ENCODE results near the gene LPP. TPM values are rescaled to one million over a fixed set of nuclear protein-coding genes. Genes with fewer than 3 reads are reported as not detected.

Gene LPP
- total RNA-seq, 2 donors from 2014 or later: 46.6 to 92.4 TPM

DNA sequence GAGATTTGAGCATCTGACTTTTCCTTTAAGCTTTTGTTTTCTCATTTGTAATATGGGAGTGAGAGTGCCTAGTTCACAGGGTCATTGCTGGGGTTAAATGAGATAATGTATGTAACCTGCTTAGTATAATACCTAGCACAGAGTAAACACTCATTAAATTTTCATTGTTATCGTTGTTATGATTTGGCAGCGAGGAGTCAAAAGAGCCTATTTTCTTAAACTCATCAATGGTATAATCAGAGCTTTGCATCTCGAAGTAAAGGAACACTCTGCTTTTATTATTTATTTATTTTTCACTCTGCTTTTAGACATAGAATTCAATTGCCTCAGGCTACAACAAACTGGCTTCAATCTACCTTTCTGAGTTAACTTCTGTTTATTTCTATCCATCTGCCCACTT is 52.8 kb downstream of the LPP start:
- no peaks in the 10 kb centered on the region for H3K9me3 Mint-ChIP-seq
- H3K27ac Mint-ChIP-seq: no peak overlapping the region
- no peak for ATAC-seq (replicated peaks)
- peaks cover 13% of the 10 kb centered on the region for H3K36me3 Mint-ChIP-seq (ENCODE audit: low read depth)
- no peak overlapping the region for H3K4me3 Mint-ChIP-seq
- peaks cover 18% of the 10 kb centered on the region for H3K4me1 Mint-ChIP-seq
- no peaks in the 10 kb centered on the region for H3K27me3 Mint-ChIP-seq

DNA sequence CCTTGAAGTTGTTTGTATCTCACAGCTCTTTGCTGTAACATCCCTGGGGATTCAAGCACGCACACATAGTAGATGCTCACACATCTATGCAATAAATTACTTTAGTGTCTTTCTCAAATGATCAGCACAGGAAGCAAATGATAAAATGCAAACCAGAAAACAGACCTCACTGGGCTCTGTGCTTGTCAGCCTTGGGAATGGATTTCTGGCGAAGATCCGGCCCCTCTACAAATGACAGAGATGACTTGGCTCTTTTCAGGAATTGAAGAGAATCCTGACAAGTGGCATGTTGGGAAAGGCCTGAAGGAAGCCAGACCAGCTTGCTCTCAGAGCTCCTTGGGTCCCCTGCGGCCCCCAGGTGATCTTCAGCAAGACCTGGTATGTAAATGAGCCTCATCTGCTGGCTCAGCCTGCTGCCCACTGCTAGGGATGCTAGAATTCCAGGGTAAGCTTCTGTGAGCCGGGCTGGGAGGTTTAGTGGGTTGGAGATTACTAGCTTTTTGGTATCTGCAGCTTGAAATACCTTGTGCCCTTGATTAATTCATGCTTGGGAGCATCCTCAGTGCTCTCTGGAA is 54.1 kb downstream of the LPP start:
- no peak for ATAC-seq (replicated peaks)
- Mint-ChIP-seq H3K9me3 (no peaks in the 10 kb centered on the region), H3K27me3 (no peaks in the 10 kb centered on the region), H3K4me1 (peaks cover 10% of the 10 kb centered on the region), H3K4me3 (no peak overlapping the region), H3K36me3 (ENCODE audit: low read depth) (peaks cover 13% of the 10 kb centered on the region), H3K27ac (no peak overlapping the region)

DNA sequence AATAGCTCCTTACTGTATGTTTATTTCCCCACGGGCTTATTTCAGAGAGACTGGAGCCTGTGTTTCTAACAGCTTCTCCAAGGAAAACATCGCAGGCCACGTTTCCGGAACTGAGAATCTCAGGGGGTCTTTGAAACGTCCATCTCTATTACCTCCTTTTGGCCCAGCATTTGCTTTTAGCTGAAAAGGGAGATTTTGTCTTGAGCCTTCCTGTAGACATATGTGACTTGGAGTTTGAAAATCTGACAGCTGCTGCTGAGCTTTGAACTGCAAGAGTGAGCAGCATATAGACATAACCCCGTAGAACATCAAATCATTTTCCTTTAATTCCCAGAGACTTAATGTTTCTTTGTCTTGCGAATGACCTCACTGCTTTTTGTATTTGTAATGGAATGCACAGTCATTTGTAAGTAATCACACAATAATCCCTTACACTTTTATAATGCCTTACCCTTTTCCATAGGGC is 54.6 kb downstream of the LPP start:
- no peak overlapping the region for H3K4me3 Mint-ChIP-seq
- no peaks in the 10 kb centered on the region for H3K27me3 Mint-ChIP-seq
- ATAC-seq (replicated peaks): no peak
- H3K9me3 Mint-ChIP-seq: no peaks in the 10 kb centered on the region
- peaks cover 13% of the 10 kb centered on the region for H3K36me3 Mint-ChIP-seq (ENCODE audit: low read depth)
- H3K27ac Mint-ChIP-seq: no peak overlapping the region
- peaks cover 11% of the 10 kb centered on the region for H3K4me1 Mint-ChIP-seq

DNA sequence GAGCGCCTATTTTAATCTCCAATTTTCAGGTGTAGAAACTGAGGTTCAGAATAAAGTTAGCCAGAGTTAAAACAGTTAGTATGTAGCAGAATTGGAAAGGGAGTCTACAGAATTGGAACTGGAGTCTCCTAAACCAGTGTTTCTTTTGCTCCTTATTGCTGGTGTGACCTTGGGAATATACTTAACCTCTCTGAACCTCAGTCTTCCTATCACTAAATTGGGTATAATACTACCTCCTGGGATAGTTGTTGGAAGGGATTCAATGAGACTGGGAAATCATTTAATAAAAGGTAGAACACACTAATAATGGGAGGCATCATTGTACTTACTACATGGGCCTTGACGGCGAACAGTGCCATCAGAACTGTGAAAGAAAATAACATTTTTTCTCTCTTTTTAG is 55.1 kb downstream of the LPP start:
- peaks cover 13% of the 10 kb centered on the region for H3K36me3 Mint-ChIP-seq (ENCODE audit: low read depth)
- ATAC-seq (replicated peaks): no peak
- H3K27me3 Mint-ChIP-seq: no peaks in the 10 kb centered on the region
- H3K27ac Mint-ChIP-seq: no peak overlapping the region
- no peaks in the 10 kb centered on the region for H3K9me3 Mint-ChIP-seq
- peaks cover 11% of the 10 kb centered on the region for H3K4me1 Mint-ChIP-seq
- no peak overlapping the region for H3K4me3 Mint-ChIP-seq

DNA sequence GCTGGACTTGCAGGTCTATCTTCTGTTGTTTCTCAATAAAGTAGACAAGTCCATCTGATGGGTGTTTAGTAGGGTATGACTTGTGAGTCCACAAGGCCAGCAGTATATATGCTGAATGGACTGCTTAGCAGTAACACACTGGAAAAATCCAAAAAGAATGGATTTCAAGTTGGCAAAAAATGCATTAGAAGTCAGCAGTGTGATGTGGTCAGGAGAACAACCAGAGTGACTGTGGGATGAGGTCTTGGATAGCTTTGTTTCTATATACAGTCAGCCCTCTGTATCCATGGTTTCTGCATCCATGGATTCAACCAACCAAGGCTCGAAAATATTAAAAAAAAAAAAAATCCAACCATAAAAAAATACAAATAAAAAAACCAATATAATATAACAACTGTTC is 55.8 kb downstream of the LPP start:
- Mint-ChIP-seq H3K27ac (no peak overlapping the region), H3K4me1 (peaks cover 9% of the 10 kb centered on the region), H3K4me3 (no peak overlapping the region), H3K27me3 (no peaks in the 10 kb centered on the region), H3K9me3 (no peaks in the 10 kb centered on the region), H3K36me3 (ENCODE audit: low read depth) (peaks cover 13% of the 10 kb centered on the region)
- no peak for ATAC-seq (replicated peaks)

DNA sequence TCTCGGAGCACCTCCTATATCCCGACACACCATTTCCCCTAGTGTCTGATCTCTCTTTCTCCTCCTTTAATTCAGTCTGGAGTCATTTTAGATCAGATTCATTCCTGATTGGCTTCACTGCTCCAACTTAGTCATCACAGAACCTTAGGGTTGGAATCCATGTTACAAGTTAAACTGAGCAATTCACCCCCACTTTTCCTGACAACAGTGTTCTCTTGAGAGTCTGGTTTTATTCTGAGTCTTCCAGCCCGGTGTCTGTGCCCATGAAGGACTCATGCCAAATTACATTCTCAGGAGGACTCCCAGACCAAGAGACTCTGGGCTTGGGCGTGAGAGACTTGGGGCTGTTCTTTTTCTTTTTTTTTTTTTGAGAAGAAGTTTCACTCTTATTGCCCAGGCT is 57.5 kb downstream of the LPP start:
- Mint-ChIP-seq H3K27ac (no peak overlapping the region), H3K4me1 (peaks cover 5% of the 10 kb centered on the region), H3K9me3 (no peaks in the 10 kb centered on the region), H3K36me3 (ENCODE audit: low read depth) (peaks cover 13% of the 10 kb centered on the region), H3K27me3 (no peaks in the 10 kb centered on the region), H3K4me3 (no peak overlapping the region)
- ATAC-seq (replicated peaks): no peak

DNA sequence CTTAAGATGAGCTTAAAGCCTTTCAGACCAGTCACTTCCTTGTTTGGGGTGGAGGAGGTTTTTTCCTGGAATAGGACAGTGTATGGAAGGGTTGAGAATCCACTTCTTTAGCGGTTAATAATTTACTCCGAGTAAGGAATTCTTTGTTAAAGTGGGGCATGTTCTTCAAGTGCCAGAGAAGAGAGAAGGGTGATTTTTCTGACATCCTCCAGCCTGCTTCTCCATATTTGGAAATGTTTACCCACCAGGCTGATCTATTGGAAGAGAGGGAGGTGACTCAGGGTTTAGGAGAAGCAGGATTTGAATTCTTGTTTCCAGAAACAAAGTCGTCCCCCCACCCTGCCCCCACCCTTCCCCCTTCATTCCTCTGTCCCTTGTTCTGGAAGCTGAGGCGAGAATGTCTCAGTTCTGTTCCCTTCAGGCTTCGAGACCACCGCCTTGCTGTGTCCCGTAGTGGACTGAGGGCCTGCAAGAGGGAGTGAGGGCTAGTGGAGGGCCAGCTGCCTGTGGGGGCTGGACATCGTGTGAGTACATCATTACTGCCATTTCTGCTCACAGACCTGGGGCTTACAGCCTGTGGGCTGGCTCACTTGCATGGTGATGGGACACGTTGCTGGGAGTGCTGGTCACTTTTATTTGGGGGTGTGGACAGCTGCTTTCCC is 58.5 kb downstream of the LPP start:
- Mint-ChIP-seq H3K4me1 (peaks cover 11% of the 10 kb centered on the region), H3K4me3 (no peak overlapping the region), H3K9me3 (no peaks in the 10 kb centered on the region), H3K36me3 (ENCODE audit: low read depth) (peaks cover 13% of the 10 kb centered on the region), H3K27me3 (no peaks in the 10 kb centered on the region), H3K27ac (no peak overlapping the region)
- no peak for ATAC-seq (replicated peaks)

DNA sequence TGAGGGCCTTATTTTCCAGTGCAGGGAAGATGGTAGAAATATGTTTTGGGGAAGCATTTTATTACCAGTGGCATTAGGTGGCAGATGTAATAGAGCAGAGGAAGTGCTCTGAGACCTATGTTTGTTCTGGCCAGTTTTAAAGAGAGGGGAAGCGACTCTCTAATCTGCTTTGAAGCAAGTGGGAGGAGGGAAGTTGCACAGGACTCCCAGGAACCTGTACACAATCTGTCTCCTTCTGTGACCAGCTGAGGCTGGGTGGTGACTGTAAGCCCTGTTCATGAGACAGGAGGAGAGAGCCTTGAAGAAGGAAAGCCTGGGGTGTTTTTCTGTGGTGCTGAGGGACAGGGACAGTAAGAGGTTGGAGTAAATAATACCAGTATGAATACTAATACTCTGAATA is 60.5 kb downstream of the LPP start:
- peaks cover 6% of the 10 kb centered on the region for H3K36me3 Mint-ChIP-seq (ENCODE audit: low read depth)

DNA sequence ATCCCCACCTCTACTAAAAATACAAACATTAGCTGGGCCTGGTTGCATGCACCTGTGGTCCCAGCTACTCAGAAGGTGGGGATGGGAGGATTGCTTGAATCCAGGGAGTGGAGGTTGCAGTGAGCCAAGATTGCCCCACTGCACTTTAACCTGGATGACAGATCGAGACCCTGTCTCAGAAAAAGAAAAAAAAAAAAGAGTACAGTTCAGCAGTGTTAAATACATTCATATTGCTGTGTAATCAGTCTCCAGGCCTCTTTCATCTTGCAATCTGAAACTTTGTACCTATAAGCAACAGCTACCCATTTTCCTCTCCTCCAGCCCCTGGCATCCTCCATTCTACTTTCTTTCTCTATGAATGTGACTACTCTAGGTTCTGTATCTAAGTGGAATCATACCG is 61.2 kb downstream of the LPP start:
- H3K27me3 Mint-ChIP-seq: no peaks in the 10 kb centered on the region
- no peak overlapping the region for H3K4me3 Mint-ChIP-seq

More for the DNA sequence above, 60.5 kb downstream of the LPP start:
- Mint-ChIP-seq H3K27ac (no peak overlapping the region), H3K9me3 (no peaks in the 10 kb centered on the region), H3K4me1 (peaks cover 11% of the 10 kb centered on the region), H3K27me3 (no peaks in the 10 kb centered on the region), H3K4me3 (no peak overlapping the region)
- ATAC-seq (replicated peaks): no peak

DNA sequence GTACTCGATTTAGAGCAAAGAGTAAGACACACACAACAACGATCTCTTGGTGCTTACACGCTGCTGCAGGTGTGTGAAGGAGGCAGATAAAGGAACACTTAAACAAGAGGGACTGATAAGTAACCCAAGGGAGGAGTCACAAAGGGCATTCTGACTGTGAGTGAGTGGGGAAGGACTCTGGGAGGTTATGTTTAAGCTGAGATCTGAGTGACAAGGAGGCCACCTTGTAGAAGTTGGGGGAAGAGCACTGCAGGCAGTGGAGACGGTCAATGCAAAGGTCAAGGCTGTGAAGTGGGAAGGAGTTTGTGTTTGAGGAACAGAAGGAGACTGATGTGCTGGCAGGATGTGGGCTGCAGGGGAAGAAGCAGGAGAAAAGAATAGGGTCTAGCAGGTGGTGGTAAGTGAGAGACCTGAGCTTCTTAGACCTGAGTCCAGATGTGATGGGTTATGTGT is 63.1 kb downstream of the LPP start:
- Mint-ChIP-seq H3K9me3 (no peaks in the 10 kb centered on the region), H3K27me3 (no peaks in the 10 kb centered on the region), H3K27ac (peak overlapping the region; percentile 3), H3K36me3 (ENCODE audit: low read depth) (no peaks in the 10 kb centered on the region), H3K4me3 (no peak overlapping the region), H3K4me1 (peaks cover 16% of the 10 kb centered on the region)
- peak; percentile 21 for ATAC-seq (replicated peaks)

More for the DNA sequence above, 61.2 kb downstream of the LPP start:
- ATAC-seq (replicated peaks): no peak
- Mint-ChIP-seq H3K36me3 (ENCODE audit: low read depth) (peaks cover 4% of the 10 kb centered on the region), H3K4me1 (peaks cover 11% of the 10 kb centered on the region), H3K27ac (no peak overlapping the region), H3K9me3 (no peaks in the 10 kb centered on the region)

DNA sequence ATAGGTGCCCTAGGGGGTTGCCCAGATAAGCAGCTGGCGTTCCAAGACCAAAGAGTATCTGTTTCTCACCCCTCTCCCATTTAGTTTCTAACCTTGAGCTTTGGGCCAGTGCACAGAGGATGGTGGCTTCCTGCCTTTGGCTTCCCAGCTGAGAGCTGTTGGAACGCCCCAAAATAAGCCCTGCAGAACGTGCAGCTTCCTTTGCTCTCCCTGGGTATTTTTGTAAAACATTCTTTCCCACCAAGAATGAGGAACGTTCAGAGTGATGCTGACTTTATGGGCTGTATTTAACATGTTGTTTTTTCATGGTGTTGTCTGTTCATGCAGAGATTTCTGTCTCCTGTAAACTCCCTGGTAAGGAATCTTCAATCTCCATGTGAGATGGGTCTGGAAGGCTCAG is 63.8 kb downstream of the LPP start:
- no peak for ATAC-seq (replicated peaks)
- Mint-ChIP-seq H3K27ac (peak overlapping the region; percentile 5), H3K4me3 (no peak overlapping the region), H3K9me3 (no peaks in the 10 kb centered on the region), H3K36me3 (ENCODE audit: low read depth) (no peaks in the 10 kb centered on the region), H3K4me1 (peaks cover 16% of the 10 kb centered on the region), H3K27me3 (no peaks in the 10 kb centered on the region)

DNA sequence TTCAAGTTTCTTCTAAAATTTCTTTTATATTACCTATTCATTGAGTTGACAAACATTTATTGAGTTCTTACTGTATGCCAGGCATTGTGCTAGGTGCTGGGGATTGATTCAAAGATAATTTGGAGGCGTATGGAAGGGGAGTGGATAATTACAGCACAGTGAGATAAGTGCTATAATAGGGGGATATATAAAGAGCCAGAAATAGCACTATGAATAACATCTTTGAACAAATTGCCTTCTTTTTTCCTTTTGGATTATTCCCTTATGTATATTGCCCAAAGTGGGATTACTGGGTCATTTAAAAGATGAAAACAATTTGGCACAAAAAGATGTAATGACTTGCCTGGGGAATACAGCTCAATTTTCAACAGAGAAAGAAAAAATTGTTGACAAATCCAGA is 64.6 kb downstream of the LPP start:
- Mint-ChIP-seq H3K9me3 (no peaks in the 10 kb centered on the region), H3K4me3 (no peak overlapping the region), H3K36me3 (ENCODE audit: low read depth) (no peaks in the 10 kb centered on the region), H3K27ac (peak overlapping the region; percentile 5), H3K27me3 (no peaks in the 10 kb centered on the region), H3K4me1 (peaks cover 14% of the 10 kb centered on the region)
- no peak for ATAC-seq (replicated peaks)

DNA sequence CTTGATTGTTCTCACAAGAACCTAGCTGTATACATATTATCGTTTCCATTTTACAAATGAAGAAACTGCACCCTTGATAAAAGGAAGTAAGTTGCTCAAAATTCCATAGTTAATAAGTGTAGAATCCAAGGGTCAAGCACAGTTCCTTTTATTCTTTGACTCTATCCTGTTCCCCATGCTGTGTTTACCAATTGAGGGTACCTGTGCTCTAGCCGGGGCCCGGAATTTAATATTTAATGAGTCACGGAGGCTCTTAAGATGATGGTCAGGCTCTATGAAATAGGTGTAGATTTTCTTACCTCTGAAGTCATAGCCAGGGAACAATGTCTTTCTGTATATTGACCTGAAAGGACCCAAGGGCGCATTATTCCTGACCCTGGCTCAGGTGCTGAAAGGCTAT is 65.2 kb downstream of the LPP start:
- no peaks in the 10 kb centered on the region for H3K27me3 Mint-ChIP-seq
- H3K4me3 Mint-ChIP-seq: no peak overlapping the region
- H3K4me1 Mint-ChIP-seq: peaks cover 11% of the 10 kb centered on the region
- H3K27ac Mint-ChIP-seq: no peak overlapping the region
- no peaks in the 10 kb centered on the region for H3K9me3 Mint-ChIP-seq
- no peaks in the 10 kb centered on the region for H3K36me3 Mint-ChIP-seq (ENCODE audit: low read depth)
- no peak for ATAC-seq (replicated peaks)

DNA sequence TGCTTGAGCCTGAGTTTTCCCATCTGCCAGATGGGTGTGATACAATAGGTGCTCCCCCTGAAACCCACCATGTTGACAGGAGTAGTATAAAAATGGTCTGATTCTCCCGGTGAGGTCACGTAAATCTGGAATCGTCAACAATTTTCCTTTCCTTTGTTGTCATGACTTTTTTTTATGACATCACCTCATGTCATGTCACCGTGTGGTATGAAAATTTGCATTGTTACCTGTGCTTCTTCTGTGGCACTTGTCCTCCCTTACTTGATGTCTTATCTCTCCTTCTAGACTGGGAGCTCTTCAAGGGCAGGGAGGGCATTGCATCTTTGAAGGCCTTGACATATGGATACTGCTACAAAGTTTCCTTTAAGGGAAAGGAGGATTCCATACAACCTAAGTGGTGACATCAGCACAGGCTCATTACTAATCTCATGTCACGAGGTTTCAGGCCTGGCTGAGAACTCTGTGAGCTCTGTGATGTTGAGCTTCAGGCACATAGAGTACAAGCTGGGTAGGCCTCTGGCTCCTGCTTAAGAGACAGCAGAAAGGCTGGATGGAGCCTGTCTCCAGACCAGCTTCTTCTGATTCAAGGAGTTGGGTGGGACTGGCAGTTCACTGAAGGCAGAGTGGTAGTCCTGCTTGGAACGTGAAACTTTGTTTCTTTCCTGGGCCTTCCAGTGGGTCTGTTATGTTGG is 66.3 kb downstream of the LPP start:
- H3K36me3 Mint-ChIP-seq (ENCODE audit: low read depth): peaks cover 10% of the 10 kb centered on the region
- no peaks in the 10 kb centered on the region for H3K27me3 Mint-ChIP-seq
- no peak overlapping the region for H3K27ac Mint-ChIP-seq
- no peak overlapping the region for H3K4me3 Mint-ChIP-seq
- H3K4me1 Mint-ChIP-seq: peaks cover 11% of the 10 kb centered on the region
- no peak for ATAC-seq (replicated peaks)
- H3K9me3 Mint-ChIP-seq: no peaks in the 10 kb centered on the region

Data from activated T-helper 17 cell treated with anti-CD3 and anti-CD28 coated beads, Interleukin-2, amount 50 U/mL, for 72 hours (primary cell).